Upper lobe of left lung (tissue), 6 donors: ENCODE results near the gene PSIP1. TPM values are rescaled to one million over a fixed set of nuclear protein-coding genes. Genes with fewer than 3 reads are reported as not detected.
"Not testable (repeated sequence)": the region's sequence is repeated elsewhere in the genome, so short reads cannot be mapped to it uniquely, and the experiment has no call there.

ENCODE experiments used
- ATAC-seq, 2 donors: fragments of 200-7000 bp; cut with Tn5 transposase; one replicate each; pipeline ENCODE4 v1.9.1; 2022; ENCODE audit warnings: mild to moderate bottlenecking in 2 of 2, moderate library complexity in 2 of 2; ENCODE audit not compliant: low FRiP score in 2 of 2
- DNase-seq, 2 donors: peaks; one replicate each; pipeline ENCODE4 v3.0.0-alpha.2; 2019 to 2020
- H3K27ac ChIP-seq, 4 donors: fragments of 200-600 bp; sonication (generic); one replicate each; pipeline ENCODE4 v1.5.1; 2016 to 2019
- H3K27me3 ChIP-seq, 4 donors: fragments of 200-600 bp; sonication (generic); one replicate each; pipeline ENCODE4 v1.5.1; 2017 to 2019
- H3K36me3 ChIP-seq, 4 donors: fragments of 200-600 bp; sonication (generic); one replicate each; pipeline ENCODE4 v1.5.1; 2016 to 2019
- H3K4me1 ChIP-seq, 4 donors: fragments of 200-600 bp; sonication (generic); one replicate each; pipeline ENCODE4 v1.5.1; 2018 to 2019
- H3K4me3 ChIP-seq, 4 donors: fragments of 200-600 bp; sonication (generic); one replicate each; pipeline ENCODE4 v1.5.1; 2017 to 2019; ENCODE audit warnings: mild to moderate bottlenecking in 2 of 4, moderate library complexity in 1 of 4
- H3K9me3 ChIP-seq, 4 donors: fragments of 200-600 bp; sonication (generic); one replicate each; pipeline ENCODE4 v1.5.1; 2018 to 2019
- EP300 ChIP-seq, 4 donors: sonication (generic); formaldehyde crosslinking; IDR thresholded peaks; one replicate each; pipeline ENCODE4 v1.5.1; 2017; ENCODE audit warnings: antibody characterized with exemption in 4 of 4, control low read depth in 2 of 4
- POLR2A ChIP-seq, 4 donors: fragments of 450-650 bp; IDR thresholded peaks; one replicate each; pipeline ENCODE4 v1.5.1; 2016 to 2017; ENCODE audit warnings: antibody characterized with exemption in 4 of 4, mild to moderate bottlenecking in 2 of 4
- POLR2AphosphoS5 ChIP-seq, 2 donors: sonication (generic); formaldehyde crosslinking; IDR thresholded peaks; one replicate each; pipeline ENCODE4 v1.5.1; 2017; ENCODE audit warnings: antibody characterized with exemption in 2 of 2
- WGBS, 2 donors: methylation state at CpG; one replicate each; pipeline ENCODE4 v1.1.5; 2017 to 2018; 5-methylcytosine and 5-hydroxymethylcytosine counted together
- total RNA-seq, 6 donors: library from RNA; depleted of rRNA in 4 of 6; stranded (reverse); fragments of >200 nt in 4 of 6; gene quantifications; one replicate each; pipeline versions ENCODE4 v1.1.0 to v1.2.1, GENCODE V29; 2016 to 2021
- TF ChIP-seq, protein P1 (sequence below), 6 experiments: fragments of 450-650 bp in 4 of 6; fragments of 200-600 bp in 2 of 6; sonication (generic) in 2 of 6; IDR thresholded peaks; one replicate each; pipeline ENCODE4 v1.5.1; 2016 to 2019; ENCODE audit warnings: antibody characterized with exemption in 6 of 6
- donor health status: DM: no; HTN: no; CAD: no; lungs with moderate emphysema.
- donor health status: DM: no; HTN: yes; CAD: no; lungs with severe emphysema.

The PSIP1 gene
- total RNA-seq, 6 donors from 2014 or later, result 22.5 to 57.9 (median 27.8) TPM

DNA sequence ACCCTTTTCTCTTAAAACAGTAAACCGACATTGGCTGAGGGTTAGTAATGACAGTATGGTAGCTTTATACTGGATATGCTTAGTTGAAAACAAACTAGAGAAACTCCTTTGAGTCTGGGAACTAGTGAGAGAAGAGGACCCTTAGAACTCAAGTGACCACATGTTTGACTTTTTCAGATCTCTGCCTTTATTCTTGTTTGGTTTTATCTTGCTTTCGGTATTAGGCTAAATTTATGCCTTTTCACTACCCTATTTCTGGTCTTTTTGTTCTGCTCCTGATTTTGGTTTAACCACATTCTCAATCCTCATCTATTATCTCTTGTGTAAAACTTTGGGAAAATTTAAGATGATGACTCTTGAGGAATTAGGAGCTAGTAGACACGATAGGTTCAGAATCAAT lies 77.1 kb downstream of the PSIP1 start:
- no peak for TF ChIP-seq EP300 (IDR thresholded peaks at IDR 0.05)
- TF ChIP-seq, protein P1, sequence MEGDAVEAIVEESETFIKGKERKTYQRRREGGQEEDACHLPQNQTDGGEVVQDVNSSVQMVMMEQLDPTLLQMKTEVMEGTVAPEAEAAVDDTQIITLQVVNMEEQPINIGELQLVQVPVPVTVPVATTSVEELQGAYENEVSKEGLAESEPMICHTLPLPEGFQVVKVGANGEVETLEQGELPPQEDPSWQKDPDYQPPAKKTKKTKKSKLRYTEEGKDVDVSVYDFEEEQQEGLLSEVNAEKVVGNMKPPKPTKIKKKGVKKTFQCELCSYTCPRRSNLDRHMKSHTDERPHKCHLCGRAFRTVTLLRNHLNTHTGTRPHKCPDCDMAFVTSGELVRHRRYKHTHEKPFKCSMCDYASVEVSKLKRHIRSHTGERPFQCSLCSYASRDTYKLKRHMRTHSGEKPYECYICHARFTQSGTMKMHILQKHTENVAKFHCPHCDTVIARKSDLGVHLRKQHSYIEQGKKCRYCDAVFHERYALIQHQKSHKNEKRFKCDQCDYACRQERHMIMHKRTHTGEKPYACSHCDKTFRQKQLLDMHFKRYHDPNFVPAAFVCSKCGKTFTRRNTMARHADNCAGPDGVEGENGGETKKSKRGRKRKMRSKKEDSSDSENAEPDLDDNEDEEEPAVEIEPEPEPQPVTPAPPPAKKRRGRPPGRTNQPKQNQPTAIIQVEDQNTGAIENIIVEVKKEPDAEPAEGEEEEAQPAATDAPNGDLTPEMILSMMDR (IDR thresholded peaks at IDR 0.05), result no peak
- TF ChIP-seq POLR2AphosphoS5 (IDR thresholded peaks at IDR 0.05), result no peak
- TF ChIP-seq POLR2A (IDR thresholded peaks at IDR 0.05), result no peak
- 76 to 85% methylated on average over 3 of the region's 3 CpGs for WGBS, 2 donors
- H3K4me3 ChIP-seq, result no peak overlapping the region
- peaks cover 0 to 33% (median 11%) of the 10 kb centered on the region in 4 donors for H3K36me3 ChIP-seq
- ATAC-seq (no peak), DNase-seq (no peak)
- H3K27ac ChIP-seq, result peak overlapping the region in 1 of 4 donors; percentile 11
- no peaks in the 10 kb centered on the region for H3K9me3 ChIP-seq
- peaks cover 14 to 29% (median 22%) of the 10 kb centered on the region in 4 donors for H3K4me1 ChIP-seq
- no peaks in the 10 kb centered on the region for H3K27me3 ChIP-seq

DNA sequence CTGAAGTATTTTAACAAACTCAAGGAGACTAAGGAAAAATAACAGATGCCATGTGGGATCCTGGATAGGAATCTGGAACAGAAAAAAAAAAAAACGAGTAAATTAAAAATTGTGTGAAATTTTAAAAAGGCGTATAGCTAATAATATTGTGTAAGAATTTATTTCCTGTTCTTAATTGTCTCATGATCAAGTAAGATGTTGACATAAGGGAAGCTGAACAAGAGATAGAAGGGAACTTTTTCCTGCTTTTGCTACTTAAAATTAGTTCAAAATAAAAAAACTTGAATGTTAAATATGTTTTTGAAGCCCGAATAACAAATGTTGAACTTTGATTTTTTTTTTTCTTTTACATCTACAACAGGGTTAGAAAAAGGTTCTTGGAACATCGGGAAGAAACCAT lies 77.6 kb downstream of the PSIP1 start:
- peaks cover 0 to 32% (median 11%) of the 10 kb centered on the region in 4 donors for H3K36me3 ChIP-seq
- WGBS, 2 donors, result 55 to 65% methylated on average over 4 of the region's 4 CpGs
- H3K4me1 ChIP-seq, result peaks cover 14 to 28% (median 22%) of the 10 kb centered on the region in 4 donors
- no peaks in the 10 kb centered on the region for H3K9me3 ChIP-seq
- no peaks in the 10 kb centered on the region for H3K27me3 ChIP-seq
- ATAC-seq (no peak), DNase-seq (no peak)
- TF ChIP-seq EP300 (IDR thresholded peaks at IDR 0.05), result no peak
- no peak for TF ChIP-seq POLR2A (IDR thresholded peaks at IDR 0.05)
- no peak for TF ChIP-seq POLR2AphosphoS5 (IDR thresholded peaks at IDR 0.05)
- TF ChIP-seq, protein P1 (IDR thresholded peaks at IDR 0.05), result no peak
- no peak overlapping the region for H3K4me3 ChIP-seq
- peak overlapping the region in 1 of 4 donors; percentile 11 for H3K27ac ChIP-seq

- H3K36me3 ChIP-seq, result peaks cover 0 to 26% (median 11%) of the 10 kb centered on the region in 4 donors
These were observed 79.6 kb downstream of the PSIP1 start for GRCh38 chr9:15430920-15431844.

GRCh38 chr9:15427702-15428101 lies 83.1 kb downstream of the PSIP1 start:
- peaks cover 22 to 57% (median 49%) of the 10 kb centered on the region in 4 donors for H3K4me1 ChIP-seq
- 79 to 81% methylated on average over 7 of the region's 7 CpGs for WGBS, 2 donors
- peaks cover 6 to 15% (median 7%) of the 10 kb centered on the region in 4 donors for H3K36me3 ChIP-seq
- H3K4me3 ChIP-seq, DNase-seq, H3K27ac ChIP-seq, H3K9me3 ChIP-seq, H3K27me3 ChIP-seq, ATAC-seq: not testable (repeated sequence)

More at GRCh38 chr9:15430920-15431844, 79.6 kb downstream of the PSIP1 start:
- peak; percentile 73 to 75 for ATAC-seq
- no peak for TF ChIP-seq EP300 (IDR thresholded peaks at IDR 0.05)
- TF ChIP-seq POLR2AphosphoS5 (IDR thresholded peaks at IDR 0.05), result no peak
- no peak for TF ChIP-seq POLR2A (IDR thresholded peaks at IDR 0.05)
- TF ChIP-seq, protein P1 (IDR thresholded peaks at IDR 0.05), result no peak
- 32 to 48% methylated on average over 5 of the region's 5 CpGs for WGBS, 2 donors
- Histone ChIP-seq H3K4me3 (no peak overlapping the region), H3K27me3 (no peaks in the 10 kb centered on the region), H3K9me3 (no peaks in the 10 kb centered on the region), H3K27ac (peak overlapping the region in 2 of 4 donors; percentile 28 to 63), H3K4me1 (peaks cover 17 to 37% (median 31%) of the 10 kb centered on the region in 4 donors)
- peak in 1 of 2 donors; percentile 75 for DNase-seq

DNA sequence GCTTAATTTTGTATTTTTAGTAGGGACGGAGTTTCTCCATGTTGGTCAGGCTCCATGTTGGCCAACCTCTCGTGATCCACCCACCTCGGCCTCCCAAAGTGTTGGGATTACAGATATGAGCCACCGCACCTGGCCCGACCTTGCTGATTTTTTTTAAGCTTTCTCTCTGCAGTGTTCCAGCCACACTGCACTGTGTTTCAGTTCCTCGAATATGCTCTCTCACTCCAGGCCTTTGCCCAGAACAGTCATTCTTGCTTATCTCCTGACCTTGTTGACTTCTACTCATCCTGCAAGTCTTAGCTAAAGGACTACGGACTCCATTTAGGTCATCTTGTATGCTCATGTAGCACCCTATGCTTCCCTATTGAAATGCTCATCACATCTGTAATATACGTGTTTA lies 84.8 kb downstream of the PSIP1 start:
- no peak for ATAC-seq
- no peak for DNase-seq
- Histone ChIP-seq H3K27me3 (no peaks in the 10 kb centered on the region), H3K27ac (no peak overlapping the region), H3K4me1 (peaks cover 23 to 54% (median 42%) of the 10 kb centered on the region in 4 donors), H3K4me3 (no peak overlapping the region), H3K36me3 (peaks cover 6 to 15% (median 7%) of the 10 kb centered on the region in 4 donors), H3K9me3 (no peaks in the 10 kb centered on the region)
- WGBS, 2 donors, result 87 to 92% methylated on average over 8 of the region's 8 CpGs
- TF ChIP-seq POLR2AphosphoS5 (IDR thresholded peaks at IDR 0.05) (no peak), EP300 (IDR thresholded peaks at IDR 0.05) (no peak), POLR2A (IDR thresholded peaks at IDR 0.05) (no peak)
- TF ChIP-seq, protein P1 (IDR thresholded peaks at IDR 0.05), result no peak
